Measurements from ENCODE around the gene SPTSSA.
"Not testable (repeated sequence)": the region's sequence is repeated elsewhere in the genome, so short reads cannot be mapped to it uniquely, and the experiment has no call there.

Gene SPTSSA

GRCh38 chr14:34470319-34470718 lies 8.3 kb upstream of the SPTSSA start:
- no peak for DNase-seq

- DNase-seq, result no peak
Measured at GRCh38 chr14:34466691-34467090, 4.7 kb upstream of the SPTSSA start.

GRCh38 chr14:34465069-34465859 lies 3.2 kb upstream of the SPTSSA start:
- no peak for DNase-seq

GRCh38 chr14:34463598-34463961 lies 1.5 kb upstream of the SPTSSA start:
- no peak for DNase-seq

GRCh38 chr14:34461334-34462131 lies 507 bp downstream of the SPTSSA start:
- DNase-seq, result no peak

GRCh38 chr14:34460841-34461240 lies 1.2 kb downstream of the SPTSSA start:
- no peak for DNase-seq

GRCh38 chr14:34460295-34460694 lies 1.7 kb downstream of the SPTSSA start:
- DNase-seq, result no peak

GRCh38 chr14:34457186-34457585 lies 4.9 kb downstream of the SPTSSA start:
- DNase-seq, result no peak

GRCh38 chr14:34453226-34453625 lies 8.8 kb downstream of the SPTSSA start:
- DNase-seq, result no peak

- no peak for DNase-seq
Measured at GRCh38 chr14:34452258-34452822, 9.7 kb downstream of the SPTSSA start.

GRCh38 chr14:34450958-34451357 lies 11.1 kb downstream of the SPTSSA start:
- no peak for DNase-seq

- no peak for DNase-seq
Measured at GRCh38 chr14:34450542-34450915, 11.5 kb downstream of the SPTSSA start.

- no peak for DNase-seq
Measured at GRCh38 chr14:34449819-34450541, 12.1 kb downstream of the SPTSSA start.

GRCh38 chr14:34439090-34439489 lies 22.9 kb downstream of the SPTSSA start:
- no peak for DNase-seq

GRCh38 chr14:34438438-34438837 lies 23.6 kb downstream of the SPTSSA start:
- no peak for DNase-seq

GRCh38 chr14:34437729-34438080 lies 24.3 kb downstream of the SPTSSA start:
- DNase-seq, result no peak

GRCh38 chr14:34436960-34437728 lies 24.9 kb downstream of the SPTSSA start:
- DNase-seq, result no peak

GRCh38 chr14:34436118-34436905 lies 25.7 kb downstream of the SPTSSA start:
- DNase-seq, result no peak

- no peak for DNase-seq
Measured at GRCh38 chr14:34433957-34434356, 28.1 kb downstream of the SPTSSA start.

GRCh38 chr14:34428102-34428466 lies 34.0 kb downstream of the SPTSSA start:
- not testable (repeated sequence) for DNase-seq

Data from CD4-positive, alpha-beta T cell treated with Interleukin-15 for 1 hour (primary cell).